ENCODE data around the gene ICAM2.

Gene ICAM2

GRCh38 chr17:63973930-63974593, 46.4 kb downstream of the ICAM2 start:
- DNase-seq: no peak

DNA sequence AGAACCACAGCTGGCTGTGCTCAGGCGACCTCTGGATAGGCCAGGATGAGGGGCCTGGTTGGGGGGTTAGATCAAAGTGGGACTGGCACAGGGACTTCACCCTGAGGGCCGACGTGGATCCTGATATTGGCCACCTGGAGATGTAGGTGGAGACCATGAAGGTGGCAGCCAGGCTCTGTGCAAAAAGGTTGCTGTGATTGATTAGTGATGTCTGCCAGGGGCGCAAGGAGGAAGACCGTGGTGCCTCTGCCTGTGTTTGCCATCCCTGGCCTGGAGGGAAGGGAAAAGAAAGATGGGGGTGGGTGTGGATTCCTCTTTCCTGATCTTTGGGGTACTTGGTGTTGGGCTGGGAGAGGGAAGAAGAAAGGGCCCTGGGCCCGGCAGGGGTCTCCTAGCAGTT, 47.2 kb downstream of the ICAM2 start:
- no peak for DNase-seq

DNA sequence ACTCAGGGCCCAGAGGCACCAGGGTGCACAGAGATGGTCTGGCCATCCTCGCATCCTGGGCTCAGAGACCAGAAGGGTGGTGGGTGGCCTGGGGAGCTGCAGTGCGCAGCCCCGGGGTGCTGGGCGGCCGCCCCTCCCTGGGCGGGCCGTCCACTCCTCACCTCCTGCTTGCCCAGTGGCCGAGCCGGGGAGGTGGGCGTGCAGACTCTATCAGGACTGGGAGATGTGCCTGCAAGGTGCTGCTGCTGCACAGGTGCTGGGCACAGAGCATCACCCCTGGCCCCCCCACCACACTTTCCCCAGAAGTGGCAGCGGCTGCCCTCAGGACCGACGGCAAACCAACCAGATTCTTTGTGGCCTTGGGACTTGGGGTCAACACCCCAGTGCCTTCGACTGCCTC, 47.6 kb downstream of the ICAM2 start, which contains the start of gene SCN4A:
TSS of gene SCN4A (minus strand) at position 123 of the 400 bp plus-strand sequence. CDS start at position 46, 77 bp downstream.
- no peak for DNase-seq

DNA sequence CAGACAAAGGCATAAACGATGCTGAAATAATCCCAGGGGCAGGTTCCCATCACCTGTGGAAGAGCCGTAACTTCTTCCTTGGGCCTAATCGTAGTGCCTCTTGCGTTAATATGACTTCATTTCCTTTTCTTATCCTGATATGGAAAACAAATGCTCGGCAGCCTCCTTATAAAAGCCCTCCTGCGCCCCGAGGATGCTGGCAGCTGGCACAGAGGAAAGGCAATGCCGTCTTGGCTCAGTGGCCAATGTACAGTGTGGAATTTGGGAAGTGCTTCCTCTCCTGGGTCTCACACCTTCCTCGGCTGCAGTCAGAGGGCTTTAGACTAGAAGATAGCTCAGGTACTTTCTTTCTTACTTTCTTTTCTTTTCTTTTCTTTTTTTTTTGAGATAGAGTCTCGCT, 51.2 kb downstream of the ICAM2 start:
- no peak for DNase-seq

DNA sequence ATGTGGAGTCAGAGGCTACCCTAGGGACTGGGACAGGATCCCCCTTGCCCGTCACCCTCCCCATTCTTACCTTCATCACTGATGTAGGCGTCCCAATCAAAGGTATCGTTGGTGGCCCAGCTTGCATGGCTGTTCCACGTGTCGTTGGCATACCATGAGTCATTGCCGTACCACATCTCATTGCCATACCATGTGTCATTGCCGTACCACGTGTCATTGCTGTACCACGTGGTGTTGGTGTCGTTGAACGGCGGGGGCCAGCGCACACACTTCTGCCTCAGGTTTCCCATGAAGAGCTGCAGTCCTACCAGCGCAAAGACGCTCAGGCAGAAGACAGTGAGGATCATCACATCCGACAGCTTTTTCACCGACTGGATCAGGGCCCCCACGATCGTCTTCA, 52.5 kb downstream of the ICAM2 start:
- DNase-seq: no peak

GRCh38 chr17:63966646-63967264, 53.7 kb downstream of the ICAM2 start:
- DNase-seq: no peak

- DNase-seq: no peak
Observed at GRCh38 chr17:63963123-63963522, 57.3 kb downstream of the ICAM2 start.

DNA sequence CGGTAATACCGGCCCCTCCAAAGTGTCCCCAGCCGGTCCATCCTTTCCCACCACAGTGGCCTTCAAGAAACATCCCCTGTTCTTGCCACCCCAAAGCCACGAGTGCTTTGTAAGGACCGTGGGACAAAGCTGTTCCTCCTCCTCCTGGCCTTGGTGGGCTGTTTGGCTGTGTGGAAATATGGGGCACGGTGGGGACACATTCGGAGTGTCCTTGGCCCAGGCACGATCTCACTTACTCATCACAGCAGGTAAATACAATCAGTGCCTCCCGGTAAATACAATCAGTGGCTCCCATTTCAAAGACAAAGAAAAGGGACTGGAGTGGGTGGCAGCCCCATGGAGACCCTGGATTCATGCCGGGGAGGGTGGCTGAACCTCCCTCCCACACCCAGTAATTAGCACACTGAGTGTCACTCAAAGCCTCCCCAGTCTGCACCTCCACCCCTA, 58.1 kb downstream of the ICAM2 start:
- DNase-seq: no peak

DNA sequence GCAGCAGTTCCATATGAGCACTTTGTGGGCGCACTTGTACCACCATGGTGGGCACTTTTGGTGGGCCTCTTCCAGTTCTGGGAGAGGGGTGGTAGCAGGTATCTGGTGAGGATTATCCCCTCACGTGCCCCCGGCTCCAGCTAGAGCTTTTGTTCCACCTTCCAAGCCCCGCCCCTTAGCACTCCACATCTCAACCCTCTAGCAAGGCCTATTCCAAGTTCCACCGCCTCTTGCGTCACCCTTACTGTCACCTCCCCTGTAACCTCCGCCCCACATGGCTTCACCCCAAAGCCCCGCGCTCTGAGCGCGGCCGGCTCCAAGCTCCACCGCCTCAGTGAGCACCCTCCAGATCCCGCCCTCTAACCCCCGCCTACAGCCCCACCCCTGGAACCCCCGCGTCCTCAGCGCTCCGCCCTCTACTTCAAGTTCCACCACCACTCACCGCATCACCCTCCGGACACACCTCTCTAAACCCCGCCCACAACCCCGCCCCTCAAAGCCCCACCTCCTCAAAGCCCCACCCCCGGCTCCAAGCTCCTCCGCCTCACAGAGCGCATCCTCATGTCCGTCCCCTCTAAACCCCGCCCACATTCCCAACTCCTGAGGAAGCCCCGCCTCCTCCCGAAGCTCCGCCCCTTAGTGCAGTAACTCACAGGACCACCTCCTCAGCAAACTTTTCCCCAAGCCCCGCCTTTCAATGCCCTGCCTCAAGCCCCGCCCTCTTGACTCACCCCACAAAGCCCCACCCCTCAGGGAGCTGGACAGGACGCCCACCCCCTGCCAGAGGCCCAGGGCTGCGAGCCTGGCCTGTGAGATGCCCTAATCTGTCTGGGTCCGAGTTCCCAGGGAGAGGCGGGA, 58.8 kb downstream of the ICAM2 start:
- peak; percentile 71 to 85 (median 74) for DNase-seq

DNA sequence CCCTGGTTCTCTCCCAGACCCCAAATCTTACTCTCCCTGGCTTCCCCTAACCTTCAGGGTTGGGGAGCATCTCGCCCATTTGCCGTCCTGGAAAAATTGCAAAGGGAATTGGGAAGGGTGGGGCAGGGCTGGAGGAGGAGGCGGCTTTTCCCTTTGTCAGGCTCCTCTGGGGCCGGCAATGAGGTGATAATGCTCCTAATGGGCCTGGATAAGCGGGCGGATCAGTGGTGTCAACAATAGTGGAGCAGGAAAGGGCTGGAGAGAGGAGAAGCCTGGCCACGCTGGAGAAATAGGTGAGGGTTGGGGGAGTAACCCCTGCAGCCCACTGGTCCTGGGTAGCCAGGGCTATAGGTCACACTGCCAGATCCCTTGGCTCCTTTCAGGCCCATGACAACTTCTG, 60.0 kb downstream of the ICAM2 start:
- DNase-seq: no peak

DNA sequence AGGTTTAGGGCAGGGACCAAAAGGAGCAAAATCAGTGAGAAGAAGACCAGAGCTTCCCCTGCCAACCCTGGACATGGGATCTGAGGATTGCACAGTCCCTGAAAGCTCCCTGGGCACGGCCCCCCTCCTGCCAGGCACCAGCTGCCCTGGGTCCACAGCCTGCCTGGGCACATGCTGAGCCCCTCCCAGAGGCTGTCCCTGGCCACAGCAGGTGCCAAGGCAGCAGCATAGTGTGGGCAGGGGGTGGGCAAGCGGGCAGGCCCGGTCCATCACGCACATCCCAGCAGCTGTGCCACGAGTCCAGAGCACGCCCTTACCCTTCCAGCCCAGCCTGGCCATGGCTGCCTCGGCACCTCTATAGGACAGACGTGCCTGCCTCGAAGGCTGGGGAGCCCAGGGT, 60.4 kb downstream of the ICAM2 start:
- DNase-seq: no peak

DNA sequence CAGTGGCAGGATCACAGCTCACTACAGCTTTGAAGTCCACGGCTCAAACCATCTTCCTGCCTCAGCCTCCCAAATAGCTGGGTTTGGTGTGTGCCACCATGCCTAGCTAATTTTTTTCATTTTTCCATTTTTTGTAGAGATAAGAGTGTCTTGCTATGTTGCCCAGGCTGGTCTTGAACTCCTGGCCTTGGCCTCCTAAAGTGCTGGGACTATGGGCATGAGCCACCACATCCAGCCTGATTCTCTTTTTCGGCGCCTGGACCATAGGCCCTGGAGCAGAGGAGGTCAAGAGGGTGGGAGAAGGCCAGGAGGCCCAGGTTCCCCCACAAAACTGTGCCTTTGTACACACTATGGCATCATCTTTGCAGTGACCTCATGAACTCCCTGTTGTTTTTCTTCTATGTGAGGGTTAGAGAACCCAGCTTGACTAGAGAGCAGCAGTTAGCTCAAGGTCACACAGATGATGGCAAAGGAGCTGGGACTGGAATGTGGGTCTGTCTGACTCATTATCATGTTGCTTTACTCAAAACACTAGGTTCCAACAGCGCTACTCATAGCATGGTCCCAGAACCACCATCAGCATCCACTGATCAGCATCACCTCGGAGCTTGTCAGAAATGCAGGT, 64.0 kb downstream of the ICAM2 start:
- DNase-seq: no peak

DNA sequence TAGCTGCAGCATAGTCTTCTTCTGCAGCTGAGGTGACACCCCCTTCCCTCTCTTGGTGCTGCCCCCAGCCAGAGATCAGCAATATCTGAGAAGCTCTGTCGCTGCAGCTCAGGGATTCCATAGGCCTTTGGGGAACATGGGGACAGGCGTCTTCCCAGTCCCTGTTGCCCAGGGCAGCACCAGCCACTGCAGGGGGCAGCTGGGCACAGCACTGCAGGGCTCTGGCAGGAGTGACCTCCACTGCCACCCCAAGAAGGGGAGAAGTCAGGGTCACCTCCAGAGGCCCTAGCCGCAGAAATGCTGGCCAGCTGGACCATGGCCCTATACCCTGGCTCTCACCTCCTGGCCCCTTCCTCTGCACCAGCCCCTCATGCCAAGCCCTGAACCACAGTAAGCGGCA, 64.6 kb downstream of the ICAM2 start:
- DNase-seq: no peak

DNA sequence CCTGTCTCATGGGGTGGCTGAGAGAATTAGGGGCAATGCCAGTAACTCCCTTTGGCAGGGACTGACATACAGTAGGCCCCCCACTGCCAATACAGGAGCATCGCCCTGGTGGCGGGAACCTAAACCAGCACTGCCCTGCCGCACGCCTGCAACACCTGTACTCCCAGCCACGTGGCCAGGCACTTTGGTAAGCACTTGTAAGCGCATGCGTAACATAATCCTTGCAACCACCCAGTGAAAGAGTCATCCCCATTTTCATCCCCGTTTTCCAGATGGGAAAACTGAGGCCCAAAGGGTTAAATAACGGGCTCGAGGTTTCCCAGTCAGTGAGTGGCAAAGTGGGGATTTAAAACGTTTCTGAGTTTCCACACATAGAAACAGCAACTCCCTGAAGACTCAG, 65.2 kb downstream of the ICAM2 start:
- DNase-seq: no peak

GRCh38 chr17:63954402-63955063, 65.9 kb downstream of the ICAM2 start:
- no peak for DNase-seq
